GM18858 (cell line): ENCODE data around the gene ATRIP.

Experiments
- ATAC-seq: cut with Tn5 transposase; IDR thresholded peaks from one replicate; pipeline ENCODE4 v1.9.1; 2021; ENCODE audit not compliant: unreplicated experiment

The ATRIP gene

DNA sequence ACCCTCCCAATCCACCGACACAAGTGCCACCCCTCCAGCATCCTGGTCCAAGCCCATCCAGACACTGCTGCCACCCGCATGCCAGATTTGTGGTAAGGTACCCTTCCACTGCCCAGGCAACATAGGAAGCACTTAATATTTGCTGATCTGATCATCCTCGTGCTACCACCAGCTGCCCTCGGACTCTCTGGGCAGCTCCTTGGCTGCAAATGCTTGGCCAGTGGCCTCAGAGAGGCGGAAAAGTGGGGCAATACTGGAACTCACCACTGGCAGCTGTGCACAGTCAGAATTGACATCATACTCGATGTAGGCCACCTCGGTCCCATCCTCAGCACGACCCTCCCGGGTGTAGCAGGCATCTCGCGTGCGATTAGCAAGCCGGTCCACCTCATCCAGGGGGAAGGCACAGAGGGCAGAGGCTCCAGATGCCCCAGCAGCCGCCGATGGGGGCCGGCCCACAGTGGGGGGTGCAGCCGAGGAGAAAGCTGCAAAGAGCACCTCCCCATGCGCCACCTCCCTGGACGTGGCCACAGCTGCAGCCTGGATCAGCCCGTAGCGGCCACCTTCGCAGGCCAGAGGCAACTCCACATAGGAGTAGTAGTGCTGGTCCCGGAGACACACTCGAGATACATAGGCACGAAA lies 23.2 kb upstream of the ATRIP start:
- no peak for ATAC-seq

DNA sequence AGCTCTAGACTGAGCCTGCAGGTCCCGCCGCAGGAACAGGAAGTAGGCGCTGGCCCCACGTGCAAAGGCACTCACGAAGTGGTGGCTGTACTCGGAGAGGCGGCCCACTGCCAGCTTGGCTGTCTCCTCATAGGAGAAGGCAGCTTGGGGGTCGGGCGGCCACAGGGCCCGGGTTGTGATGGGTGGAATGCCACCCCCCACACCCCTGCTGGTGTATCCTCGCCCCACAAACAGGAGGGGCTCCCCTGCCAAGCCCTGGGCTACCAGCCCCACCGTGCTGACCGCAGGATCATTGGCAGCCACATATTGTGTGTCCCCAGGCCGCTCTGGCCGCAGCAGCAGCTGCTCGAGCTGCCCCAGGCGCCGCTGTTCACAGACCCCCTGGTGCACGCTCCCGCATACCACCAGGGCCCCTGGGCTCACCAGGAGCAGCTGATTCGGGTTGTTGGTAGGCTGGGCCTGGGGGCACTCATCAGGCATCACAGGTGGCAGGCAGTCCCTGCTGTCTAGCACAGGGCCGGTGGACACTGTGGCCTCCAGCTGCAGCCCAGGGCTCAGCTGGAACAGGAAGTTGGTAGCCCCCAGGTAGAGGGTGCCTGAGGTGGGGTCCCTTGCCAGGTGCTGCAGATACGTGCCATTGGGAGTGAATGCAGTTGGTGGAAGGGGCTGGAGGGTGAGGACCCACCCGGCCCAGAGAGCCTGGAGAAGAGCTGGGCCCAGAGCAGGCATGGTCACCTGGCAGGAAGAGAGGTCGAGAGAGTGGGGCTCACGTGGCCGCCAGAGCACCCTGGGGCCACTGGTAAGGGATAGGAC lies 22.4 kb upstream of the ATRIP start:
- no peak for ATAC-seq

DNA sequence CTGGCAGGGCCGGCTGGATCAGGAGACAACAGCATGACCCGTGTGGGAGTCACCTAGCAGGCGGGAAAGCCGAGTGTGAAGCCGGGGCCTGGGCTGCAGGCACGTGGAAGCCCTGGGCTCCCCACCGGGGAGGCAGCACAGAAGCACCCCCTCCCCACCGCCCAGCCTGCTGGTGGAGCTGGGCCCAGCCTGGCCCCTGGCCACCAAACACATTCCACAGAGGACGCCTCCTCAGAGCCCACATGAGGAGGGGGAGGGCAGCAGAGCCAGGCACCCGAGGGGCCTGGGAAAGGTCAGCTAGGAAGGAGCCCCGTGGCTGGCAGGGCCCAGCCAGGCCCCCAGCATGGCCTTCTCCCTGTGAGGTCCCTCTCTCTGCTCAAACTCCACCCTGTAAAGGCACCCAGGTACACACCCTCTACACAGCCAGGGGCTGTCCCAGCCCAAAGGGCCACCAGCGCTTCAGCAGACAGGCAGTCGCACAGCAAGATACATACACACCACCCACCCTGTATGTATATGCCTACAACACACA lies 21.2 kb upstream of the ATRIP start:
- ATAC-seq = no peak

DNA sequence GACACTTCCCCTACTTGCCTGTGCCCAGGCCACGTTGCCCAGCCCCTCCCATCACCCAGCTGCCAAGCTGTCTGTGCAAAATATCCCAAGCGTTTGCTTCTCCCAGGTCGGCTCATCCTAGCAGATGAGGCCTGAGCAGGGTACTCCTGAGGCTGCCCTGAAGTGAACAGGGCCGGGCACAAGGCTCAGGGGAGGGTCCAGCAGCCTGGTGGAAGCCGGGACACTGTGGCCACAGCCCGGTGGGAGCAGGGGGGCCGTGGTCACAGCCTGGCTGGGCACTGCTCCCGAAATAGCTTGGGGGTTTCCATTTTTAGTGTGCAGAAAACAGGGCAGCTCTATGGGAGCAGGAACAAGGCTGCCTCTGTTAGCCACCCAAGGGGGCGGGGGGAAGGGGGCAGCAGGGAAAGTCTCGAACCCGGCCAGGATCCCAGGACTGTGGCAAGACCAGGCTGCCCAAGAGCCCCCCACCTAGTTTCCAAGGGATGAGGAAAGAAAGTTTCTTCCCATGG lies 20.1 kb upstream of the ATRIP start:
- ATAC-seq = no peak

DNA sequence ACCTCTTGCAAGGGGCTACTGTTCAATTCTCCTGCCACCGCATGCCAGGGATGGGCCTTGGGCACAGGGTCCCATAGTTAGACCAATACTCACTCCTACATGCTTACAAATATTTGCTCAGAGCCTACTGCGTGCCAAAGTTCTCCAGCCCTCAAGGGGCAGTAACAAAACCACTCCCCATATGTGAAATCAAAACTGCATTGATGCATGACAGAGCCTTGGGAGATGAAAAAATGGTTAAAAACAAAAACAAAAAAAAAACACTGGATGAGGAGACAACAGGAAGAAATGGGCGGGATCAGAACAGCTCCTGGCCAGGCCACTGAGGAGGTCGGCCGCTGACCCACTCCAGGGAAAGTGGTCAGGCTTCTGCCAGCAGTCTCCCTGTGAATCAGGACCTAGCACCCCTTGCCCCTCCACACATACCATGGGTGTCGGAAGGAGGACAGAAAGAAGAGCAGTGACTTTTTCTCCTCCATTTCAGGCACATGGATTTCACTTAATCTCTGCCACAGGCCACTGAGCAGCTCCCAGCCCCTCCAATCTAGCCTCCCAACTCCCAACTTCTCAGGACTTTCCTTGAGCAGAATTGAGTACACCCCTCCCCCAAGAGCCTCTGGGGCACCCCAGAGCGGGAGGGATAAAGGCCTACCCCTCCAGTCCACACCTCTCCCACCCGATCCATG lies 19.4 kb upstream of the ATRIP start:
- no peak for ATAC-seq

DNA sequence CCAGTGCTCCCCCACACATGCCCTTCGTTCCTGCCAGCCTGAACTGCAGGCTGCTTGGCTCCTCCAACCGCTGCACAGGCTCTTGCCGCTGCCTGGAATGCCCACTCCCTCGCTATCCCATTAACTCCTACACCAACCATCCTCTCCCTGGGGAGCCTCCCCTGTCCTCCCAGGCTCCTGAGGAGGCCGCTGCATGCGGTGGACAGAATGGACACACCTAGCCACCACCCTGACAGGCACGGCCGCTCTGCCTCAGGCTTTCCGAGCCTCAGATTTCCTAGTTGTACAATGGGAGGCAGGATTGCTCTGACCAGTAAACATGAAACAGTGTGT lies 18.9 kb upstream of the ATRIP start:
- ATAC-seq = no peak

DNA sequence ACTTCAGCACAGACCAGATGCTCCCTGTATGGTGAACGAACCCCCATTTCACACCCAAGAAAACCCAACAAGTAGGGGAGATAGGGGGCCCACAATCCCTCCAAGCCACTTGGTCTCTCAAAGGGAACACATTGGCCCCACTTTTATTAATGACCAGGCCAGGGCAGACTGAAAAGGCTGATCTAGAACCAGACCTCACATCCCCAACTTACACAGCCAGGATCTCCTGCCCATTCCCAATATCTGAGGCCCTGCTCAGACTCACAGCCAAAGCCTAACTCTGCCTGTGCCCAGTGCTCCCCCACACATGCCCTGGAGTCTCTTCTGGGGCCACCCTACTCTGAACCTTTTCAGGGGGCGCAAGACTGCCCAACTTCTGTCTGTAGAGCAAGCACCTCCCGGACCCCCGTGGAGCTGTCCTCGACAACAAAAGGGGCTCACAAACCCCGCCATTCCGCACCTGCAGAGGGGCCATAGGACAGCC lies 18.4 kb upstream of the ATRIP start:
- ATAC-seq = no peak

DNA sequence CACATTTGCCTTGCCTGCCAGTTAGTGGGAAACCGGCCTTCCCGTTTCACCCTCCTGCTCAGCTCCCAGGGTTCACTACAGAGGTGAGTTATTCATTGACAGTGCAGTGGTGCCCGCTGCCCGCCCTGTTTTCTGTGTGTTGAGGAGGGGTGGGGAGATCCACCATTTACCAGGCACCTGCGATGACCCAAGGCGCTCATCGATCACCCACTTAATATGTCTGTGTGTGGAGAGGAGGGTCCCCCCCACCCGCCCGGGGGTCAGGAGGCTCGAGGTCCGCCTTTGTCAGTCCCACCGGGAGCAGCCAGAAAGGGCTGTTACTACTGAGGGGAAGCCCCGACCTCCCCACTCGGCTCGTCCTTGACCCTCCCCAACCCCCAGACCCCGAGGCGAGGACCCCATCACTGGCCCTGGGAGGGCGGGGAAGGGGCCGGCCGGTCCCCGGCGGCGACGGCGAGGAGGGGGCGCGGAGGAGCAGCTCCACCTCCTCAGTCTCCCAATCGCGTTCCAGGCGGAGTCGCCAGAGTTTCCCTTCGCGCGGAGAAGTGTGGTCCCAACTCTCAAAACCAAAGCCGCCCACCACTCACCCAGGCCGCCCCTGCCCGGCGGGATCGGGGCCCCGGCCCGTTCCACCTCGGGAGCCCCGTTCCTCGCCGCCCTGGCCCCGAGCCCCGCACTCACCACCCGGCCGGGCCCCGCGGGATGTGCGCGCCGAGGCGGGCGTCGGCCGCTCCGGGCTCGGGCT lies 17.8 kb upstream of the ATRIP start:
- ATAC-seq = no peak

DNA sequence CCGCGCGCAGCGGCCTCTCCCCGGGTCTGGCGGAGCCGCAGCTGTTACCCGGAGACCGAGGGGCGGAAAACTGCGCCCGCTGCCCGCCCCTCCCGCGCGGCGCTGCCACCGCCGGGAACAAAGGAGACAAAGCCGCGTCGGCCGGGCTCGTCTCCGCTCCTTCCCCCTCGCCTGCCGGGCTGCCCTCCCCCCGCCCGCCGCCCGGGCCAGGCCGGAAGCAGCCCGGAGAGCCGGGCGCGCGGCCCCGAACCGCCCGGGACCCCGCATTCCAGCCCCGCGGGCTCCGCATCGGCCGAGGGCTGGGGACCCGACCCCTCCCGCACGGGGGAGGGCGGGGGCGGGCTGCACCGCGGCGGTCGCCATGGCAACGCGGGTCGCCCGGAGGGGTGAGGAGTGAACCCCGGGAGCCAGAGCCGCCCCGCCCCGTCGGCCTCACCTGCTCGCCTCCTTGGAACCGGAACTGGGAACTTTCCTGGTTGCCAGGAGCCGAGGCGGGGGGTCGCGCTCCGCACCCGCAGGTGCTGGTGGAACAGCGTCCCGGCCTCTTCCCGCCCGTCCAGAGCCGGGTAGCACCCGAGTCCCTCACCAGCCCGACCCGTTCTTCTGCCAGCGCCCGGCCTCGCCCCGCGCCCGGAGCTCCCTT lies 17.1 kb upstream of the ATRIP start:
- ATAC-seq = no peak

DNA sequence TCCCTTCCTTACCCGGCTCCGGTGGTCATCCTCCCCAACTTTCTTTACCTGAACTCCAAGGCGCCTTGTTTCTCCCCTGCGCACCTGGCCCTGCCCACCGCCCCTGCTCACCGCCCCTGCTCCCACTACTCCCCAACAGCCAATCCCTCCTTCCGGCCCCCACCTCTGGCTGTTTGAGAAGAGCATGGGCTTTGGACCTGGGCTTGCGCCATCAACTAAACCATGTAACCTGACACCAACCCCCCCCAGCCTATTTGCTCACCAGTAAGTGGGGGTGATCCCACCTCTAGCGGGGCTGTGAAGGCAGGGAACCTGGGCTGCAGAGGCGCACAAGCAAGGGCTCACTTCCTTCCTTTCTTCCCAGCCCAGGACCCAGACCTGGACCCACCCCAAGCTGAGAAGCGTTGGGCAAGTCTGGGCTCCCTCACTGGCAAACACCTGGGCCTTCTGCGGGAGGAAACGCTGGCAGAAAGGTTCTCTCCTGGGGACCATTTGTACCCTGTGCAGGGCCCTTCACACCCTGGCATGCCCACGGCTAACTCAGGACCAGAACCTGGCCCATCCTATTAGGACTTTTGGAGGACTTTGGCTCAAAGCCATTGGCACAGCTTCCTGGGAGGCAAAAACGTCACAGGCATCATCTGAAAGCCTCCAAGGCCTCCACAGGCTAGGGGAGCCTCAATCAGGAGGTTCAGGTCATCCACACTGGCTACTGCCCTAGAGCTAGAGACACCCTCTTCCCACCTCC lies 16.4 kb upstream of the ATRIP start, which contains the start of gene PLXNB1:
PLXNB1 (minus strand) TSS at position 127 of the 748 bp plus-strand sequence. CDS start 5,475 bp downstream, outside the sequence.
- ATAC-seq = no peak

DNA sequence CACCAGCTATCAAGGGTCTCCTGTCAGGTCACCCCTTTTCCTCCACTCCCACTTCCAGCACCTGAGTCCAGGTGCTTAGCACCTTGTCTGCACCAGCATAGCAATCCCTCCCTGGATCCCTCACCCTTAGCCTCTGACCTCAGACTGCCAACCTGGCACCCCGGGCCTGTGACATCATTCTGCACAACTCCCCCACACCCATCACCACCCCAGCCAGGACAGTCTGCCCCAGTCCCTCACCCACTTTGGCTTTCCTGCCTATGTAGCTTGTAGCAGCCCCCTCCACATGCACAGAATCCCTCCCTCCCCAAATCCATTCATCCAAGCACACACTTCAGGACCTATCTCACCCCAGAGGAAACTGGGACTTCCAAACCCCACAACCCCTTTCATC lies 15.8 kb upstream of the ATRIP start:
- ATAC-seq = no peak

DNA sequence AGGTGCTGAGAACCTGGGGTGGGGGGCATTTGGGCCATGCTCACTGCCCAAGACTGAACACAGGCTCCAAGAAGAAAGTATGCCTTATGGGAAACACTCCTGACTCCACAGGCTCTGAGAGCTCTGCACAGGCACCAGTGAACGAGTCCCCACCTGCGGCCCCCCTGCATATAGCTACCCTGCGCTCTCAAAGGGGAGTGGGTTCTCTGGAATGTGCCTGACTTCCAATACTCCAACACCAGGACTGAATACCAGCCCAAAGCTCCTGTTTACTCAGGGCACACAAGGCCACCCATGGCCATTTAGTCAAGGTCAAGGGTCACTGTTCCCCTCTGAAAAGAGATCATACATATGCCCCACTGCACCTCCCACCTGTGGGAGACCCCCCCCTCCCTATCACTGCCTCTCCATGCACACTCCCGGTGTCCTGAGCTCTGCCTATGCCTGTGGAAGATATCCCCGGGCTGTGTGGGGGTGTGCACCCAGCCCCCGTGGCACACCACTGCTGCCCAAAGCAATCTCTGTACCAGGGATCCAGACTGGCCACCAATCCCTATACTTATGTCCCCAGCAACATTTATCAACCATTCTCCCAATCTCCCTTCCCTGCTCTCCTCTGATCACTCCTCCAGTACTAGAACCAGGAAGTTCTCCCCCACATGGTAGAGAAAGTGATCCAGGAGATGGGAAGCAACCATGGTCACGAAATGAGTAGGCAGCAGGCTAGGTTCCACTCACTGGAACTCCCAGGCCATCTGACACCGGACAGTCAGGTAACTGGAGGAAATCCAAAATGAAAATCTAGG lies 15.1 kb upstream of the ATRIP start:
- no peak for ATAC-seq

DNA sequence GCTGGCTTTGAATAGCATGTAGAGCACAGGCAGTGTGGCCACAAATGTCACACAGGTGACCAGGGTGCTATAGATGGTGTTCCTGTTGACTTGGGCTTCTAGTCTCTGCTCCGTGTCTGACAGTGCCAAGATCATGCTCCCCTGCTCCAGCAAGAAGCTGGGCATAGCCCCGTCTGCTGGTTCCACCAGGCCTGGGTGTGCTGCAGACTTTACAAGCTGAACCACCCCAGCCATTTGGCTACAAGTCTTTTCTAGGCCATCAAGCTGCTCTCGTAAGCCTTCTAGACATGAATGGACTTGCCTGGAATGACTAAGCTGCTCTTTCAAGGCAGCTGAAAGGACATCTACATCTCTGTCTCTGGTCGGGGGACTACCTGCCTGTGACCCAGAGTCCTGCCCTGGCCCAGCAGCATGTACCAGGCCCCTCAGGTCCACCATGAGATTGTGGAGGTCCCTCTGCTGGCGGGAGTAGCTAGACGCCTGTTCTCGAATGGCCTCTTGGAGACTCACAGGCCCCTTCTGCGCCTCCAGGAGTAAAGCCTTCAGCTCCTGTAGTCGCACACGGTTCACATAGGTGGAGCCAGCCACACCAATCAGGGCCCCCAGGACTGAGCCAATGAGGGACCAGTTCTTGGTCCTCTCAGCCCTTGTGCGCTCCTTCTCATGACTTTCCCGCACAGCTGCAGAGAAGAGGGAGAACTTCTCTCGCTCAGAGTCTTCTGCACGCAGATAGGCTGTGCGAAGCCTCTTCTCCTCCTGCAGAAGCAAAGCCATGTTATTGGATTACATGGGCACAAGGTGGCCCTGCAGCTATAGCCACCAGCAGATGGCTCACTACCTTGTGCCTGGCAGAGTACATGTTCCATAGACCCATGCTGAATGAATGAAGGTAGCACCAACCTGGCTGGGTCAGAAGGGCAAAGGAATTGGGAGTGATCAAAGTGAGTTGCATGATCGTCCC lies 13.8 kb upstream of the ATRIP start:
- no peak for ATAC-seq

DNA sequence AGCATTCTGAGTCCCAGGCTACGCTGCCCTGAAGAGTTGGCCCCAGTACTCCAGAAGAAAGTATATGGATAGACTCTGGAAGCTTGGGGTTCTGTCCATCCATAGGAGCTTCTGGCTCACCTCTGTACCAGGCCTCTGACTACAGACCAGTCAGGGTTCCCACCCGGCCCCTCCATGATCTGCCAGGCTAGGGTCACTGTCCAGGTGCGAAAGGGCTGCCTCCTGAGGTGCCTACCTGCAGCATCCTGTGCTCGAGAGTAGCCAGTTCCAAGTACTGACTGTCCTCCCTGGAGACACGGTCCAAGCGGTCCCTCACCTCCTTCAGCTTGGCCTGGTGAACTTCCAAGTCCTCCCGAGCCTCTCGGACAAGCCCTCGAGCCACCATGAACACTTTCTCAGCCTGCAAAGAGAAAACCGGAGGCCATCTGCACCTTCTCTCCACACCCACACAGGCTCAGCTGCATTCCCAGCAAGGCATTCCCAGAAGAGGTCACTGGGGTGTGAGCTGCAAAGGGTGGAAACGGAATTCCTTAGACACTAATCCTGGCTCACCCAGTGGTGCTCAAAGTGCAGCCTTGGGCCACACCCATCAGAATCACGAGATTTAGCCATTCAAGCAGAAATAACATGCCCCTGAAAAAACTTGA lies 12.9 kb upstream of the ATRIP start:
- no peak for ATAC-seq

DNA sequence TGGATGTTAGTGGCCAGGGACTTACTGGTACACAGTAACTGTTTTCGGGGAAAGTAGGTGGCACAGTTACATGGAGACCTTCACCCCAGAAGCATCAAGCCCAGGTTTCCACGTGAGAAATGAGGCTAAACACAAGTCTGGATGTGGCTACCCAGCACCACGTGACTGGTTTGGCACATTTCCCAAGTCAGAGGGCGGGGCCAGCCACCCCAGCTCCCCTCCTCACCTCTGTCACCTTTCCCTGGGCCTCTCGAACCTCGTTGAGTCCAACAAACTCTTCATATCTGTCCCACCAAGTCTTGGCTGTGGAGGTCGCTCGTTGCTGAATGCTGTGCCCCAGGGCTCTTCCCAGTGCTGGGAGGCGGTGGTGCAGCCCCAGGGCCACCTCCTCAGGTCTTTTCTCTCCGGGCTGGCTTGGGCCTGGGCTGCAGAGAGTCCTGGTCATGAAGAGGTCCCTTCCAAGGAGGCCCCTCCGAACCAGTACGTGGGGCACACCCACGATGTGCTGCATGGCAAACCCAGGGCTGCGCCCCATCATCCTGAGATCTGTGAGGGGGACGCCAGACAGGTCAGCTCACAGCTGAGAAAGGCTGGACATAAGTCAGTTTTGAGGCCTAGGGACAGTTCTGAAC lies 11.8 kb upstream of the ATRIP start:
- no peak for ATAC-seq

DNA sequence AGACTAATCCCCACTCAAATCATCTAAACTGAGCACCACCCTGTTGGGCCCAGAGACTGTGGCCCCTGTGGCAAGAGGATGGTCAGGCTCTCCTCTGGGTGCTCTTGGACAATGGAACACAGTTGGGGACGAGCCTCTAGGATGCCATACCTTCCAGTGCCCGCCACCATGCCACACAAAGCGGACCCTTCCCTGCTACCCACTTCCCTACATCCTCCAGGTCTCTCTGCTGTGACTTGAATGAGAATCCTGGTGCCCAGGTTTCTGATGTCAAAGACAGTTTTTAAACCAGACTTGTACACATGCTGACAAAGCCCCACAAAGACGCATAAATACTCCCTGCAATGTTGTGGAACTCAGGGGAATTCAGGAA lies 11.3 kb upstream of the ATRIP start:
- ATAC-seq = no peak
